Tibial nerve (tissue), 4 donors: ENCODE measurements around the gene SLC9A2. TPM values are rescaled to one million over a fixed set of nuclear protein-coding genes. Genes with fewer than 3 reads are reported as not detected.

Experiments used
- DNase-seq, 2 donors: peaks; one replicate each; pipeline ENCODE4 v3.0.0-alpha.2; 2019; ENCODE audit warnings: low spot score in 2 of 2
- H3K27ac ChIP-seq, 4 donors: fragments of 200-600 bp; sonication (generic) in 3 of 4; one replicate each; pipeline ENCODE4 v1.5.1; 2017 to 2019; ENCODE audit warnings: mild to moderate bottlenecking in 1 of 4
- H3K27me3 ChIP-seq, 2 donors: fragments of 200-600 bp; sonication (generic) in 1 of 2; one replicate each; pipeline versions ENCODE4 v1.5.1 to v1.6.0; 2017 to 2019
- H3K36me3 ChIP-seq, 3 donors: fragments of 200-600 bp; sonication (generic); one replicate each; pipeline ENCODE4 v1.5.1; 2018 to 2019
- H3K4me1 ChIP-seq, 4 donors: fragments of 200-600 bp; sonication (generic) in 3 of 4; one replicate each; pipeline ENCODE4 v1.5.1; 2017 to 2019
- H3K4me3 ChIP-seq, 4 donors: fragments of 200-600 bp; sonication (generic) in 3 of 4; one replicate each; pipeline ENCODE4 v1.5.1; 2017 to 2019; ENCODE audit warnings: mild to moderate bottlenecking in 1 of 4, moderate library complexity in 1 of 4
- H3K9me3 ChIP-seq, 4 donors: fragments of 200-600 bp; sonication (generic) in 3 of 4; one replicate each; pipeline ENCODE4 v1.5.1; 2017 to 2019
- EP300 ChIP-seq, 2 donors: sonication (generic); formaldehyde crosslinking; IDR thresholded peaks; one replicate each; pipeline ENCODE4 v1.6.1; 2017; ENCODE audit warnings: antibody characterized with exemption in 2 of 2, mild to moderate bottlenecking in 1 of 2
- POLR2A ChIP-seq, 2 donors: fragments of 450-650 bp; IDR thresholded peaks; one replicate each; pipeline ENCODE4 v1.6.1; 2017; ENCODE audit warnings: antibody characterized with exemption in 2 of 2, mild to moderate bottlenecking in 2 of 2, moderate library complexity in 2 of 2
- WGBS, 2 donors: methylation state at CpG; one replicate each; pipeline ENCODE4 v1.1.5; 2018; 5-methylcytosine and 5-hydroxymethylcytosine counted together
- total RNA-seq, 4 donors: library from RNA; depleted of rRNA; stranded (reverse); fragments of >200 nt; gene quantifications; one replicate each; pipeline ENCODE4 v1.1.0, GENCODE V29; 2016
- TF ChIP-seq, protein P1 (sequence below), 5 experiments: fragments of 200-600 bp in 3 of 5; fragments of 450-650 bp in 2 of 5; sonication (generic) in 3 of 5; IDR thresholded peaks; one replicate each; pipeline ENCODE4 v1.5.1; 2016 to 2019; ENCODE audit warnings: antibody characterized with exemption in 5 of 5, mild to moderate bottlenecking in 3 of 5, moderate library complexity in 2 of 5

The SLC9A2 gene
- total RNA-seq, 4 donors from 2014 or later, result under 0.01 TPM; not detected in 3

DNA sequence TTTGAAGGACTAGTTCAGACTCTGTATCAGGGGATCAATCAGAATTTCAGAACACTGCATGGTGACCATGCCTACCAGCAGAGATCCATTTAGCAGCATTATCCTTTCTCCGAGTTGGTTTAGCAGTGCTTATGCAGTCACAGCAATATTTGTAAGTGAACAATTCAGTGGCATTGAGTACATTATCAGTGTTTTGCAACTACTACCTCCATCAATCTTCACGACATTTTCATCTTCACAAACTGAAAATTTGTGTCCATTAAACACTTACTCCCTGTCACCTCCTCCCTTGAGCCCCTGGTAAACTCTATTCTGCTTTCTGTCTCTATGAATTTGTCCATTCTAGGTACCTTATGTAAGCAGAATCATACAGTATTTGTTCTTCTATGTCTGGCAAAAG lies 20.1 kb downstream of the SLC9A2 start:
- TF ChIP-seq, protein P1, sequence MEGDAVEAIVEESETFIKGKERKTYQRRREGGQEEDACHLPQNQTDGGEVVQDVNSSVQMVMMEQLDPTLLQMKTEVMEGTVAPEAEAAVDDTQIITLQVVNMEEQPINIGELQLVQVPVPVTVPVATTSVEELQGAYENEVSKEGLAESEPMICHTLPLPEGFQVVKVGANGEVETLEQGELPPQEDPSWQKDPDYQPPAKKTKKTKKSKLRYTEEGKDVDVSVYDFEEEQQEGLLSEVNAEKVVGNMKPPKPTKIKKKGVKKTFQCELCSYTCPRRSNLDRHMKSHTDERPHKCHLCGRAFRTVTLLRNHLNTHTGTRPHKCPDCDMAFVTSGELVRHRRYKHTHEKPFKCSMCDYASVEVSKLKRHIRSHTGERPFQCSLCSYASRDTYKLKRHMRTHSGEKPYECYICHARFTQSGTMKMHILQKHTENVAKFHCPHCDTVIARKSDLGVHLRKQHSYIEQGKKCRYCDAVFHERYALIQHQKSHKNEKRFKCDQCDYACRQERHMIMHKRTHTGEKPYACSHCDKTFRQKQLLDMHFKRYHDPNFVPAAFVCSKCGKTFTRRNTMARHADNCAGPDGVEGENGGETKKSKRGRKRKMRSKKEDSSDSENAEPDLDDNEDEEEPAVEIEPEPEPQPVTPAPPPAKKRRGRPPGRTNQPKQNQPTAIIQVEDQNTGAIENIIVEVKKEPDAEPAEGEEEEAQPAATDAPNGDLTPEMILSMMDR (IDR thresholded peaks at IDR 0.05), result no peak
- TF ChIP-seq POLR2A (IDR thresholded peaks at IDR 0.05) (no peak), EP300 (IDR thresholded peaks at IDR 0.05) (no peak)
- Histone ChIP-seq H3K9me3 (no peaks in the 10 kb centered on the region), H3K36me3 (no peaks in the 10 kb centered on the region), H3K27me3 (no peaks in the 10 kb centered on the region), H3K4me1 (no peaks in the 10 kb centered on the region), H3K27ac (no peak overlapping the region), H3K4me3 (no peak overlapping the region)
- DNase-seq, result no peak
- 84 to 92% methylated on average over 2 of the region's 2 CpGs for WGBS, 2 donors

DNA sequence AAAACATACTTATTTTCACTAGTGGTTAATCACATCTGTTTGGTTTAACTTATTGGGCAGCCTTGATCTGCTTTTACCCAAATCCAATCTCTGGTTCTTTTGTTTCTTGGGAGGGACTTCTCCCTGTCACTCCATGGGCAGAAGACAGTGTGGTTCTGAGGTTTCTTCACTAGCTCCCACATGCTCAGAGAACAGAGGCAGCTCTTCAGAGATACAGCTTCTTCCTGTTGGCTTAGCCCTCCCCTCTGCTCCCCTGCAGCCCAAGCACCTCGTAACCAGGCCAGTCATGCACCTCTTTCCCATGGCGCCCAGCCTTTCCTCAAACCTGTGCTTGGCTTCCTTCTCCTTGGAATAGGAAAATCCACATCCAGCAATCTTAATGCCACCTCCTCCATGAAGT lies 32.8 kb downstream of the SLC9A2 start:
- WGBS, 2 donors, result 66 to 87% methylated on average over 2 of the region's 2 CpGs
- H3K27ac ChIP-seq, result no peak overlapping the region
- H3K27me3 ChIP-seq, result no peaks in the 10 kb centered on the region
- no peaks in the 10 kb centered on the region for H3K36me3 ChIP-seq
- H3K4me1 ChIP-seq, result no peaks in the 10 kb centered on the region
- DNase-seq, result no peak
- peaks cover 0 to 10% (median 0%) of the 10 kb centered on the region in 4 donors for H3K9me3 ChIP-seq
- H3K4me3 ChIP-seq, result no peak overlapping the region
- TF ChIP-seq POLR2A (IDR thresholded peaks at IDR 0.05) (no peak), EP300 (IDR thresholded peaks at IDR 0.05) (no peak)
- TF ChIP-seq, protein P1 (IDR thresholded peaks at IDR 0.05), result no peak

DNA sequence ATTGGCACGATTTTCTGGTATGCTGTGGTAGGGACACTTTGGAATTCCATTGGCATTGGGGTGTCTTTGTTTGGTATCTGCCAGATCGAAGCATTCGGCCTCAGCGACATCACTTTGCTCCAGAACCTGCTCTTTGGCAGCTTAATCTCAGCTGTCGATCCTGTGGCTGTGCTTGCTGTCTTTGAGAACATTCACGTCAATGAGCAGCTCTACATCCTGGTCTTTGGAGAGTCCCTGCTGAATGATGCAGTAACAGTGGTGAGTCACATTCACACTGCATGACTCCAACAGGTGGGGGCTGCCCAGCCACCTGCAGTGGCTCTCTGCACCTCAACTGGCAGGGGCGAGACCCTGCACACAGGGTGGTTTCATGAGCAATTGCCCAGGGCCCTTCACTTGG lies 38.4 kb downstream of the SLC9A2 start:
- DNase-seq, result no peak
- no peaks in the 10 kb centered on the region for H3K4me1 ChIP-seq
- H3K4me3 ChIP-seq, result no peak overlapping the region
- no peaks in the 10 kb centered on the region for H3K27me3 ChIP-seq
- TF ChIP-seq, protein P1 (IDR thresholded peaks at IDR 0.05), result no peak
- TF ChIP-seq EP300 (IDR thresholded peaks at IDR 0.05) (no peak), POLR2A (IDR thresholded peaks at IDR 0.05) (no peak)
- H3K36me3 ChIP-seq, result no peaks in the 10 kb centered on the region
- 85 to 86% methylated on average over 7 of the region's 7 CpGs for WGBS, 2 donors
- H3K9me3 ChIP-seq, result no peaks in the 10 kb centered on the region
- no peak overlapping the region for H3K27ac ChIP-seq

DNA sequence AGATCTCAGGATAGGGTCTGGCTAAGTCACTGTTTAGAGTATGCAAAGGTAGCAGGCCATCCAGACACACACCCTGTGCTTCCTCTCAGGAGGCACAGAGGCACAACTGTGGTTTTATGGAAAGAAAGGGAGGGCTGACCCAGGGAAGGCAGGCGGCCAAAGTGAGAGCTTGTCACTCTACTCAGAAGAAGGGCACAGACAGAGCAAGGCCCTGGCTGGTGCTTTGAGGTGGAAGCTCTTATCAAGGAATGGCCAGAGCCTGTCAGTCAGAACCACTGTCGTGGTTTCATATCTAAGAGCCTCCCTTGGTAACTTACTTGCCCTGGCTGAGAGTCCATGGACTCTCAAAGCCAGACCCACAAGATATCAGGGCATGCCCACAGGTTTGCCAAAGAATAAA lies 40.7 kb downstream of the SLC9A2 start:
- H3K4me1 ChIP-seq, result no peaks in the 10 kb centered on the region
- 80 to 83% methylated on average over 2 of the region's 2 CpGs for WGBS, 2 donors
- H3K27me3 ChIP-seq, result no peaks in the 10 kb centered on the region
- H3K9me3 ChIP-seq, result no peaks in the 10 kb centered on the region
- H3K36me3 ChIP-seq, result no peaks in the 10 kb centered on the region
- no peak overlapping the region for H3K27ac ChIP-seq
- no peak for DNase-seq
- TF ChIP-seq POLR2A (IDR thresholded peaks at IDR 0.05) (no peak), EP300 (IDR thresholded peaks at IDR 0.05) (no peak)
- TF ChIP-seq, protein P1 (IDR thresholded peaks at IDR 0.05), result no peak
- no peak overlapping the region for H3K4me3 ChIP-seq

DNA sequence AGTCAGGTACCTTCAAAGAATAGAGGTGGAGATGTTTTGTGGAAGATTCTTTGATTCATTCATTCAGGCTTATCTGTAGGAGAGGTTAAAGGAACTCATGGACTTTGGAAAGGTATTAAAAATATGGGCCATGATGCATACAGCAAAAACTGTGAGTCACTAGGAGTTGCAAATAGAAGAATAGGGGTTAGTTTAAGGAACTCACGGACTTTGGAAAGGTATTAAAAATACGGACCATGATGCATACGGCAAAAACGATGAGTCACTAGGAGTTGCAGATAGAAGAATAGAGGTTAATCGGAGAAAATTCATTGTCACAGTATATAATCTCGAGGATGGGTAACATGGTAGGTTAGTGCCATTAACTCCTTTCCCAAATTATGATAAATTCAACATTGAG lies 41.2 kb downstream of the SLC9A2 start:
- WGBS, 2 donors, result 91 to 92% methylated on average over 6 of the region's 6 CpGs
- TF ChIP-seq POLR2A (IDR thresholded peaks at IDR 0.05) (no peak), EP300 (IDR thresholded peaks at IDR 0.05) (no peak)
- TF ChIP-seq, protein P1 (IDR thresholded peaks at IDR 0.05), result no peak

More for the DNA sequence above, 41.2 kb downstream of the SLC9A2 start:
- DNase-seq, result no peak
- no peaks in the 10 kb centered on the region for H3K4me1 ChIP-seq
- no peak overlapping the region for H3K4me3 ChIP-seq
- no peak overlapping the region for H3K27ac ChIP-seq
- no peaks in the 10 kb centered on the region for H3K9me3 ChIP-seq
- no peaks in the 10 kb centered on the region for H3K27me3 ChIP-seq
- H3K36me3 ChIP-seq, result no peaks in the 10 kb centered on the region
